Stimulated activated CD8-positive, alpha-beta memory T cell treated with anti-CD3 and anti-CD28 coated beads, Interleukin-12 subunit alpha, Interleukin-12 subunit beta, amount 100 ng/mL, for 24 hours (primary cell): ENCODE data around the gene HUWE1.

ENCODE experiments used
- DNase-seq: peaks from one replicate; pipeline ENCODE4 v3.0.0-alpha.2; 2020; ENCODE audit errors: extremely low read depth

Gene HUWE1

DNA sequence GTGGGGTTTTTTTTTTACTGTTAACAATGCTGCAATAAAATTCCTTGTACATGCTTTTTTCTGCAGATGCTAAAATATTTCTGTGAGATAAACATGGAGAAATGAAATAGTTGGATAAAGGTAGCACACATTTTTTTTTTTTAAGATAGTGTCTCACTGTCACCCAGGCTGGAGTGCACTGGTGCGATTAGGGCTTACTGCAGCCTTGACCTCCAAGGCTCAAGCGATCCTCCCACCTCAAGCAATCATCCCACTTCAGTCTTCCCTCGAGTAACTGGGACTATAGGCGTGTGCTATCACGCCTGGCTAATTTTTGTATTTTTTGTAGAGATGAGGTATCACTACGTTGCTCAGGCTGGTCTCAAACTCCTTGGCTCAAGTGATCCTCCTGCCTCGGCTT is 1.8 kb upstream of the HUWE1 start:
- DNase-seq, result no peak

DNA sequence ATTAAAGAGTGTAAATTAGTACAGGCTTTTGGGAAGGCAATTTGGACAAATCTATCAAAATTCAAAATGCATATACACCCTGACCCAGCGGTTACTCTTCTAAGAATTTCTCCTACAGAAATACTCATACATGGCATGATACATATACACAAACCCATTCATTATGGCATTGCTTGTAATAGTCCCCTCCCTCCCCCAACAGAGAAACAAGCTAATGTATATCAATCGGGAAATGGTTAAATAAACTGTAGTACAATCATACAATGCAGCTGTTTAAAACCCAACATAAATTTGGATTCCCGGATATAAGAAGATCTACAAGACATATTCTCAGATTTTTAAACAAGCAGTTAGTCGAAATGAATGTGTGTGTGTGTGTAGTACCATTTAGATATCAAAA is 808 bp downstream of the HUWE1 start:
- no peak for DNase-seq

DNA sequence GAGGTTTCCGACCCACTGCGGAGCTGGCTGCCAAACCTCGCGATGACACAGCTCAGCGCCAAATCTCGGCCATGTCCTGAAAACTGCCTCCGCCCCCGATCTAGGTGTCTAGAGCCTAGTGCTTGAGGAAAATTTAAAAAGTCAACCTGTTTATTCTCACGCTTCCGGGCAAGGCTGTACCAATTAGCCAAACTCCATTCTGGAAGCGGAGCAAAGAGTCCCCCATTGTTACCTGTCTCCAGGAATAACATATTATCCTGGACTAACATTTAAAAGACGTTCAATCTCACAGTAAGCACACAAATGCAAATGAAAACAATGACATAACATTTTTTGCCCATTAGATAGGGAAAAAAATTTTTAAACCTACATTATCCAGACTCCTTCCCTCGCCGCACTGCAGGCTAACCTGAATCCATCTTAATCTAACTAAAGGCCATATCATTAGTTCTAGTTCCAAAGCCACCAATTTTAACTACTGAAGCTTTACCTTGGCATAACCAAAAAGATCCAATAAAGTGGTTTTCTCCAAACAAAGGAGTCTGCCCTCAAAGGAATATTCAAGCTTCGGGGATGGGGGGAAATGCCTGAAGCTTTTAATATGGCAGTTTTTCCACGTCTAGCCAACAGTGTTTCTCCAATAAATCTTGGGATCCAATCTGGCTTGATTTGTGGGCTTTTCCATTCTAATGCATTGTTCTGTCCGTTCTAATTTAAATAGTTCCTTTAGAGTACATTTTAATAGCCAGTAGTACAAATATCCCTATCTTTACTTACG is 1.9 kb downstream of the HUWE1 start:
- no peak for DNase-seq

- peak; percentile 70 for DNase-seq
Measured at GRCh38 chrX:53683556-53684414, 2.7 kb downstream of the HUWE1 start.

- no peak for DNase-seq
Measured at GRCh38 chrX:53682885-53683555, 3.5 kb downstream of the HUWE1 start.

DNA sequence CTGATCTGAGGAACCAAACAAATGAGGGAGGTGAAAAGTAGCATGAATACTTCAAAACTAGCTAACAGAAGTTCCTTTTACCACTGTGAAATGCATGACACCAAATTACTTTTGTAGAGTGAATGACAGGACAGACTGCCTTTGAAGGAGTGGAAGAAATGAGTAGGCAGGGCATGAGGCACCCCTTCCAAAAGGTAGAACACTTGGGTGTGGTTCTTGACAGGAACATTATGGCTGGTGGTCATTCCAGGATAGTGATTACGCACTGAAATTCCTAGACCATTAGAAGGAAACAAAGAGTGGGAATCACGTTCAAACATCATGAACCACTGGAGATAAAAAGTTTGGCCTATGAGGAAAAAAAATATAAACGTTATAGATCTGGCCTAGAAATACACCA is 4.9 kb downstream of the HUWE1 start:
- DNase-seq, result no peak

GRCh38 chrX:53678667-53679066 is 7.9 kb downstream of the HUWE1 start:
- DNase-seq, result no peak

- DNase-seq, result no peak
Measured at GRCh38 chrX:53677286-53677685, 9.2 kb downstream of the HUWE1 start.

DNA sequence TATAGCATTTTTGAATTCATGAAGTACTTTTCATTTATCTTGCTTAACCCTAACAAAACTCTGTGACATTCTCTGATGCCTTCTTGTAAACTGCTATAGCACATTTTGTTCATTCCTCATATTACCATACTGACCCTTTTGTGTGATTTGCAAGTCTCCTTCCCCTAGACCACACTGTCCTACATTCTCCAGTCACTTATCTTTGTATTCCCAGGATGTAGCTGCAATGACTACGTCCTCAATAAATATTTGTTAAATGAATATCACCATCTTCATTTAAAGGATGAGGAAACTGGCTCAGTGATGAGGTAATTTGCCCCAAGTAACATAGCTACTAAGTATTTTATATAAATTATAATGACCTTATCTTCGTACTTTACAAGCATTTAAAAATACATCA is 11.9 kb downstream of the HUWE1 start:
- DNase-seq, result no peak

DNA sequence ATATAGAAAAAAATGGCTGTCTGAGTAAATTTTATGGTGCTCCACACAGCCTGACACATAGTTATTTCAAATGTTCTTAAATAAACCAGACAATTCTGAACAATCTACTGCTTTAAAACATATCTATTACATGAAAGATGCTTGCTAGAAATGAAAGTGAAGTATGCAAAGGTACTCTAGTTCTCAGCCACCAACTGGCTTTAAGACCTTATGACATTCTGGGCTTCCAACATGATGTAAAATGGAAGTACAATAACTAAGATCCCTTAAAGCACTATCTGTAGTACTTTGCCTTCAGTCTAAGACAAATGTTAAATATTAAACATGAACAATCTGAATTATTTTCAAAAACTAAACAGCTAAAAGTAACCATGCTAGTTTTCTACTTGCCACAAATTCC is 17.3 kb downstream of the HUWE1 start:
- no peak for DNase-seq

GRCh38 chrX:53666171-53666570 is 20.3 kb downstream of the HUWE1 start:
- no peak for DNase-seq

- no peak for DNase-seq
Measured at GRCh38 chrX:53660004-53660403, 26.5 kb downstream of the HUWE1 start.

DNA sequence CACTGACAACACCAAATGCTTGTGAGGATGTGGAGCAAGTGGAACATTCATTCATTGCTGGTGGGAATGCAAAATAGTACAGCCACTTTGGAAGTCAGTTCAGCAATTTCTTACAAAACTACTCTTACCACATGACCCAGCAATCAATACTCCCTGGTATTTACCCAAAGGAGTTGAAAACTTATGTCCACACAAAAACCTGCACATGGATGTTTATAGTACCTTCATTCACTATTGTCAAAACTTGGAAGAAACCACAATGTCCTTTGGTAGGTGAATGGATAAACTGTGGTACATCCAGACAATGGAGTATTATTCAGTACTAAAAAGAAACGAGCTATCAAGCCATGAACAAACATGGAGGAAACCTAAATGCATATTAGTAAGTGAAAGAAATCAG is 27.5 kb downstream of the HUWE1 start:
- no peak for DNase-seq

GRCh38 chrX:53656845-53657244 is 29.7 kb downstream of the HUWE1 start:
- no peak for DNase-seq

GRCh38 chrX:53654376-53654775 is 32.1 kb downstream of the HUWE1 start:
- no peak for DNase-seq

DNA sequence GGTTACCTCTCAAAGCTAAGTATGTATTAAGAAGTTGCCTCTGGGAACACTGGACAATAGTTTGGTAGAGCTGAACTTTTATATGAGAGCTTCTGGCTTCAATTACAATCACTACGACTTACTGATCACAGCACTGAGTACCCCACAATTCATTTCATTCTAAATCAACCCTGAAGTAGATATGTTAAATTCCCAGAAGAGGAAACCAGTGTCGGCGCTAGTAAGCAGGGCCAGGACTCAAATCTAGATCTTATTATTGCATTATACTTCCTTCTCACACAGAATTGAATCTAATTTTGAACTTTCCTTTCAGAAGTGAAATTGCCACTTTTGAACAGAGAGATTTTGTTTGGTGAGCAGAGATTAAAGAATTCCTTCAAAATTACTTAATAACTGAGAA is 41.8 kb downstream of the HUWE1 start:
- DNase-seq, result no peak

- DNase-seq, result no peak
Measured at GRCh38 chrX:53642337-53642736, 44.2 kb downstream of the HUWE1 start.

GRCh38 chrX:53639257-53639656 is 47.3 kb downstream of the HUWE1 start:
- DNase-seq, result no peak

GRCh38 chrX:53637479-53637878 is 49.0 kb downstream of the HUWE1 start:
- no peak for DNase-seq

GRCh38 chrX:53631156-53631555 is 55.4 kb downstream of the HUWE1 start:
- DNase-seq, result no peak

GRCh38 chrX:53630261-53630660 is 56.3 kb downstream of the HUWE1 start:
- DNase-seq, result no peak

DNA sequence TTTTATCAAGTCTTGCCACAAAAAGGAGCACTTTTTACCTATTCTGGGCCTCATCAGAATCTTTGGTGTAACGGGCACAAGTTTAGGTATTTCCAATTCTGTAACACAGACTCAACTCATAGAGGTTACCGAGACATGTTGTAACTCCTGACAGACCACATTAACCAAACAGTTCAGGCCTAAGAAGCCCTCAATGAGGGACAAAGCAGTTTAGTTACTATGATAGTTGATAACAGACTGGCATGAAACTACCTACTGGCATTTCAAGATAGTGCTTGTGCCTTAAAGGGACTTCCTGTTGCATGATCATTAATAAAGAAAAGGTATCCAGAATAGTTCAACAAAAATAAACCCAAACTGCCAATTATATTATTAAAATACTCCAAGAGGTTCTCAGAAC is 64.1 kb downstream of the HUWE1 start:
- DNase-seq, result no peak
